NCI-H460 (cell line): Measurements from ENCODE around the gene HOXB1. TPM values are rescaled to one million over a fixed set of nuclear protein-coding genes. Genes with fewer than 3 reads are reported as not detected.
"Not testable (repeated sequence)": the region's sequence is repeated elsewhere in the genome, so short reads cannot be mapped to it uniquely, and the experiment has no call there.

ENCODE experiments used
- DNase-seq: peaks from one replicate; pipeline ENCODE4 v3.0.0-alpha.2; 2016; ENCODE audit warnings: low read depth; ENCODE audit errors: extremely low read depth
- total RNA-seq: library from RNA; depleted of rRNA; stranded (reverse); fragments of >200 nt; shearing (Covaris generic); gene quantifications from 2 replicates; pipeline ENCODE4 v1.2.3, GENCODE V29; 2014

HOXB1 gene
- total RNA-seq, 1 experiment from 2014 or later, result not detected

DNA sequence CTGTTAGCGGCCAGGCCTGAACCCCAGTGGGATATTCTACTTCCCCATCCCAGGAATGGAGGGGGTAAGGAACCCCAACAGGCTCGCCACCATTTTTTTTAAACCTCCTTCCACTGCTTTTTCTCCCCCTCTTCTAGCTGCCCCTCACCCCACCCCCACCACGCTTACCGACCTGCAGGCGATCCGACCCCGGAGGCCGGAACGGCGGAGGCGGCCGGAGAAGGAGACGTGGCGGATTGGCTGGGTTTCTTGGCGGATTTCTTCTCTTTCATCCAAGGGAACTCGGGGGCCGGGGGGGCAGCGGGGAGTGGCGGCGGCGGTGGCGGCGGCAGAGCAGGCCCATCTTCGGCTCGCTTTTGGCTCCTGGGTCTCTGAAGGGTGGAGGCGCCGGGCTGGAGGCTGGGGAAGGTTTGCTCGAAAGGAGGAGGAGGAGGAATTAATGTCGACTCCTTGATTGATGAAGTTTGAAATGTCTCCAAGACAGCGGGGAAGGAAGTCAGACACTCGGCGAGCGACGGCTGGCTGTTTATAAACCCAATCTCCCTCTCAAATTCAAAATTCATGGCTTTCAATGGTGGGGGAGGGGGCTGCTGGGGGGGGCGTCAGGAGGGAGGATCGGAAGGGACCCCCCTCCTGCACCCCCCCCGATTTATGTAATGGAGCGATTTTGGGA is 13.7 kb upstream of the HOXB1 start:
- no peak for DNase-seq

DNA sequence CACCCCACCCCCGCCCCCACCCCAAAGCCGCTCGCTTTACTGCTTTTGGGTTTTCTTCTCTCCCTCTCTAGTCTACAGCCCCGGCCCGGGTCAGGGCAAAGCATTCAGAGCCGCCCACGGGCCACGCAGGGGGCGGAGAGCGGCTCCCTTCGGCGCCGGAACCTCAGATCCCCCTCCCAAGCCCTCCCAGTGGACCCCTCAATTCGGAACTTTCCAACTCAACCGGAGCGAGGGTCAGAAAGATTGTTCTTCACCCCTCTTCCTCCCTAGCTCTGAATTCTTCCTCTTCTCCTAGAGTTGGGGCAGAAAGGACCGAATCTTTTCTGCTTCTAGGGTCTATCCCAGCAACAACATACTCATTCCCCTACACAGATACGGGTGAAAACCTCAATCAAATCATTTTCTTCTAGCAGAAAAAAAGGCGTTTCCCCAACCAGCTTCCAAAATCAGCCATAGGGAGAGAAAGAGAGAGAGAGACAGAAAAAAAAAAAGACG is 13.1 kb upstream of the HOXB1 start:
- no peak for DNase-seq

DNA sequence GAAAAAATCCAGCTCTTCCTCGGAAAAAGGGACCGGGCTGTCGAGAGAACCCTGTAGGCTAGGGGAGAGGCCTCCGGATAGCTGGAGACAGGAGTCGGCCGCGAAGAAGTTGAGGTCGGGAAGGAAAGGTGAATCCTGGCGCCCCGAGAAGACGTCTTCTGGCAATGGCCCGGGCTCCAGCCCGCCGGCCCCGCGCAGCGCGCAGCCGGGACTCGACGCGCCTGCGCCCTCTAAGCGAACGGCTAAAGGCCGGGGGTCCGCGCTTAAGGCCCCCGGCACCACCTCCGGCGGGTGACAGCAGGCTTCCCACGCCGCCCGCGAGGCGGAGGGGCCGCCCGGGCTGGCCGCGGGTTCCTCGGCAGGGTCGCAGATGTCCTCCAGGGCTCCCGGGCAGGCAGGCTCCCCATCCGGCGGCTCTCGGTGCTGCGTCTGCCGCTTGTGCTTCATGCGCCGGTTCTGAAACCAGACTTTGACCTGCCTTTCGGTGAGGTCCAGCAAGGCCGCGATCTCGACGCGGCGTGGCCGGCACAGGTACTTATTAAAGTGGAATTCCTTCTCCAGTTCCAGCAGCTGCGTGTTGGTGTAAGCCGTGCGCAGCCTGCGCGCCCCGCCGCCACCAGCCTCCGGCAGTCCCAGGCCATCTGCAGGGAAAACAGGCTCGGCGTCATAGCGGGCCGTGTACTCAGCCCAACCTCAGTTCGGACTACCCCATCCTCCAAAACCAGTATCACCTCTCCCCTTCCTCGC is 12.5 kb upstream of the HOXB1 start:
- no peak for DNase-seq

DNA sequence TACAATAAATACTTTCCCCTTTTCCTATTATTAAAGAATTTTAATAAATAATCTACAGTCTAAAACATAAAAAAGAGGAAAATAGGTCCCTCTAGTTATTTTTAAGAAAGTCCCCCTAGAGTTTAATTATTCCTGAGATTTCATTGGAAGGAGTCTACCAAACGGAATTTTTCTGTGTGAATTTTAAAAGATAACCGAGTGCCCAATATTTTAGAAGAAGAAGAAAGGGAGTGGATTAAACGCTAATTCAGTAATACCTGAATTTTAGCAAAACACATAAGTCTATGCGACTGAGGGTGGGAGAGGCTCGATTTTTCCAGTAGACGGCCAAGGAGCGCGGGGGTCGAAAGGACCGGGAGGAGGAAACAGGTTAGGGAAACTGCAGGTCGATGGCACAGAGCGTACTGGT is 11.9 kb upstream of the HOXB1 start:
- no peak for DNase-seq

DNA sequence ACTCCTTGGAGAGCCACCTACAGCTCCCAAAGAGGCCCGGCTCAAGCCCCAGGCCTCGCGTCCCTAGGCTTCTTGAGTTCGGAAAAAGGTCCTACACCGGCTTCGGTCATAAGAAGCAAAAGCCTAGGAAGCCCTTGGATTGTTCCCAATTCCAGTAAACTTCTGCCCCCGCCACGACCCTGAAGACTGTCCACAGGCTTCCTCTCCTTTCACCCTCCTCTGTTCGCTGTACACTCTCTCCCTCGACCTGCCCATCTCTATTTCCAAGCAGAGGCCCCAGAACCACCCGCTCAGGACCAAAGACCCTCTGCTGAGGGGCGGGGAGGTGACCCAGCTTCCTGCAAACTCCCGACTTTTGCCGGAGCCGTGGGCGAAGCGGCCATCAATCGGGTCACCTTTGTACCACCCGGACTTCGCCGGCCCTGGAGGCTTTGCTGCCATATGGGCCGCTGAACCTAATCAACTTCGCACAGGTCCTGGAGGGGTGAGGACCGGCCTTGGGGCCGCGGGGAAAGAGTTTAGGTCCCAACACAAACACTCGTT is 11.4 kb upstream of the HOXB1 start:
- DNase-seq, result no peak

DNA sequence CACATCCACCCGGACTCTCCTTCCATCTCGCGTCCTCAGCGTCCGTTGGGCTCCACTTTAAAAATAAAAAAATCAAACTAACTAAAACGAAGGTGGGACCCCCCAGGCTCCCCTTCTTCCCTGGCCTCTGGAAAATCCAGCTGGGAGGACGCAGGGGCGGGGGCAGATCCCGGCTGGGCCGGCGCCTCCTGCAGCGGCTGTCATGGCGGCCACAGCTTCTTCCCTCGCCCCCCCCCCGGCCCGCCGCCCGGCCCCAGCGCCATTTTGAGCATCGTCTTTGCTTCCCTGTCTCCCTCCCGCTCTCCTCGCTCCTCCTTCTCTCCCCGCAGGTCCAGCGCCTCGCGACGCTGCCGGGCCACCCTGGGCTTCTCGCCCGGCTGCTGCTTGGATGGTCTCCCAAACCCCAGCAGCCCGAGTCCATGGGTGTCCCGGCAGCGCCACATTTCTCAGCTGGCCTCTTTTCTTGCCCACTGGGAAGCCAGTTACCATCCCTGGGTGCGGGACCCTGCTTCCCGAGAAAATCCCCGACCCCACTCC is 10.8 kb upstream of the HOXB1 start:
- DNase-seq, result no peak

DNA sequence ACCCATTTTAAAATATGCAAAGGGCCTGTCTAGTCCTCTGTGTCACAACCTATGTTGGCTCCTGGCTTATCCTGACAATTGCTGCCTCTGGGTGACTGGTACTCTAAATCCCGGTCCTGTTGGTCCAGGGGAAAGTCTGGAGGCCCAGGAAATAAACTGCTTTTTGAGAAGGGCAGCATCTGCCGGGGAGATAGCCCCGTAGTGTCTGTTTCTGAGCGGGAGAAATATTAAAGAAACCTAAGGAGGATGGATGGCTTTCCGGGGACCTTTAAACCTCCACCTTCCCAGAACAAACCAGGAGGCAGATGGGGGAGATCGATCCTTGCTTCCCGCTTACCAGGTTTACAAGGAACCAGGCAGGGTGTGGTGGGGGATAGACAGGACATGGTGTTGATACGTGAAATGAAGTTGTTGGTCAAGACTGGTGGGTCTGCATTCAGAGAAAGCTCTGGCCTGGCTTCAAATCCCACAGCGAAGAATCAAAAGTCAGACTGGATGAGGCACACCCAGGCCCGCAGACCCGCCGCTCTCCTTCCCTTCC is 10.3 kb upstream of the HOXB1 start:
- DNase-seq, result no peak

DNA sequence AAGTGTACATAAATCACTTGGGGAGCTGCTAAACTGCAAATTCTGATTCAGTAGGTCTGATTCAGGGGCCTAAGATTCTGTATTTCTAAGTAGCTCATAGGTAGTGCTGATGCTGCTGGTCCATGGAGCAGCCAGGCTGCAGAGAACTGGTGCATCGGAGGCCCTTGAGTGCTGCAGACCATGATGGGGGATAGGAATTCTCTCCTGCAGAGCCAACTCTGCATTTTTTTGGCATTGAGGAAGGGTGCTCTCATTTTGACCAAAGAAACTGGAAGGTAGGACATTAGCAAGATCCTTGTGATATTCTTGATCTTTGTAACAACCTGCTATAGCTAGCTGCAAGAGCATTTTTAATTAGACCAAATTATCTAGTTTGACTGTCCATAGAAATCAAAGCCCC is 9.4 kb upstream of the HOXB1 start:
- DNase-seq, result no peak

DNA sequence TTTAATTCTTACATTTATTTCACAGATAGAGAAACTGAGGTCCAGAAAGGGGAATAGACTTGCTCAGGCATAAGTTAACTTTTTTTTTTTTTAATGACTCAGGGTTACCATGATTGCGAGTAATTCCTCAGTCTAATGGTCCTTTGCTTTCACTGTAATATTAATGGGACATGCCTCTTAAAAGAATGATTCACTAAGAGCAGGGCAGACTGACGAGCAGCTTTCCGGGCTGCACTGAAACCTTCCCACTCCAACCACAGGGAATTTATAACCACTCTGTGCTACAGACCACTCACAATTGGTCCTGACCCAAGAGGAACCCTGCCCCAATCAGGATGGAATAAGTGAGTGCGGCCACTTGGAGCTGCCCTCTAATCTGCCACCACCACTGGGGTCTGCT is 8.4 kb upstream of the HOXB1 start:
- no peak for DNase-seq

DNA sequence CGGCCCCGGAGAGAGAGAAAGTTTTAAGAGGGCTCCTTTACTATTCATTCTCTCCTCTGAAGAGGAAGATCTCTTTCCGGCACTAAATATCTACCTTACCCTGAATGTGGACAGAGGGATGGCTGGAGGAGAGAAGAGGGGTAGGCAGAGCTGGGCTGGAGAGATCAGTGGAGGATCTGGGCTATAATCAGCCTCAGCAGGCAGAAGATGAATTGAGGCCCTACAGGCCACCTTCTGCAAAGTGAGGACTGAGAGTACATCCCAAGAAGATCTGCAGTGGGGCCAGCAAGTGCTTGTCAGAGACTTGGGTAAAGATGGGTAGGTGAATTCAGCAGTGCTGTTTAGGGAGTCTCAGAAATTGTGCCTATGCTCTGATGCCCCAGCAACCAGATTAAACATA is 6.5 kb upstream of the HOXB1 start:
- DNase-seq, result no peak

DNA sequence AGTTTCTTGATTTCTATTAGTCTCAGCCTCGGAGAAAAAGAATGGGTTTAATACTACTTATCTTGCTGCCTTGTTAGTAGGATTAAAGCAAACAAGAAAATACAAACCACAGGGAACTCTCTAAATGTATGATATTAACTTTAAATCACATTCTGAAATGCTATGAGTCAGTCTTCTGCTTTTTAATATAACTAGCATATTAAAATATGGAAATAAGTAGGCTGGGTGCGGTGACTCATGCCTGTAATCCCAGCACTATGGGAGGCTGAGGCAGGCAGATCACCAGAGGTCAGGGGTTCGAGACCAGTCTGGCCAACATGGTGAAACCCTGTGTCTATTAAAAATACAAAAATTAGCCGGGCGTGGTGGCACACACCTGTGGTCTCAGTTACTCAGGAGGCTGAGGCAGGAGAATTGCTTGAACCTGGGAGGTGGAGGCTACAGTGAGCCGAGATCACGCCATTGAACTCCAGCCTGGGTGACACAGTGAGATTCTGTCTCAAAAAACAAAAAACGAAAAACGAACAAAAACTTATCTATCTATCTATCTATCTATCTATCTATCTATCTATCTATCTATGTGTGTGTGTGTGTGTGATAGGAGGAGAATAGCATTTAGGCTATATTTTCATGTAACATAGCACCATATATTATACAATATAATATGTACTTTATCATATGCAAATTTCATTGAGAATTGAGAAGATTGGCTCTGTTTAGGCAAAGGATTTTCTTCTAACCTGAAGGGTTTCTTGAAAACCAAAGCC is 5.2 kb upstream of the HOXB1 start:
- not testable (repeated sequence) for DNase-seq

DNA sequence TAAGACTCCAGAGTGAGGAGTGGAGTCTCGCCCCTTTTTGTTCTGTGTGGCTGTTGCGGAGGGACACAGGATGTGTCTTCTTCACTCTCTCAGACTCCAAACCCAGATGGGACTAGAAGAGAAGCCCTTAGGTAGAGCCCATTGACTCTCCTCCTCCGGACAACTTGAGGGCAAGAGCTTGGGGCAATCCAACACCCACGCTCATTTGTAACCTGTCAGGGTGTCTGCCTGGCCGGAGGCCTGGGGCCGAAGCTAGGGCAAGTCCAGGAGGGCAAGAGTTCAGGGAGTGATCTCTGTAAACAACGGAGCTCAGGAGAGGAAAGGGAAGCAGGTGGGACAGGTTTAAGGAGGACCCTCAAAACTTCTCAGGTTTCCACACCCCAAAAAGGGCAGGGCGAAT is 1.4 kb upstream of the HOXB1 start:
- DNase-seq, result no peak

DNA sequence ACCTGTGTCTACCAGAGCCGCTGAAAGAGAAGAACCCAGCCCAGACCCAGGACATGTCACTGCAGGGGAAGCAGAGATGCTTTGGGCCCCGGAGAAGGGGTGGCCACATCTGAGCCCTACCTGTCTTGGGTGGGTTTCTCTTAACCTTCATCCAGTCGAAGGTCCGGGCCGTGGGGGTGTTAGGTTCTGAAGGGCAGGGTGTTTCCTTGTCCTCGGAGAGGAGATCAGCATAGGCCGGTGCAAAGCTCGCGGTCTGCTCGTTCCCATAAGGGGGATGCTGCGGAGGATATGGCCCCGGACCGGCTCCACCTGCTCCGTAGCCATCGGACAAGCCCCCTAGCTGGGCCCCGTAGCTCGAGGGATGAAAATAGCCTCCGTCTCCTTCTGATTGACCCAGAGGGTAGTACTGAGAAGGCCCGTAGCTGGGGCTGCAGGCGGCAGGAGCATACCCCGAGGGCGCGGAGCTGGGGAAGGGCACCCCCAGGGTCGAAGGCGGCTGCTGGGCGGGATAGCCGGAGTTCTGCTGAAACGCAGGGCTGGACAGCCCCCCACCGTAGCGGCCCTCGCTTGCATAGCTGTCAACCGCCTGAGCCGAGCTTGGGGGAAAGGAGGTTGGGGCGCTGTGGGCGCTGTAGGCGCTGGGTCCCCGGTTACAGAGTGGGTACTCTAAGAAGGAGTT is 464 bp downstream of the HOXB1 start:
- no peak for DNase-seq

DNA sequence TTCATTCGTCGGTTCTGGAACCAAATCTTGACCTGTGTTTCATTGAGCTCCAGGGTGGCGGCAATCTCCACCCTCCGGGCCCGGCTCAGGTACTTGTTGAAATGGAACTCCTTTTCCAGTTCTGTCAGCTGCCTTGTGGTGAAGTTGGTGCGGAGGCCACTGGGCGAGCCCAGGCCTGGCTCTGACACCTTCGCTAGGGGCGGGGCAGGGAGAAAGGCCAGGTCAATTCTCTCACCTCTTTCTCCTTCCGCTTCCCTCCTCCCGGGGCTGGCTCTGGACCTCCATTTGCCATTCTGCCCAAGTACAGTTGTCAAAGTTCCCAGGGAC is 1.2 kb downstream of the HOXB1 start:
- DNase-seq, result no peak

DNA sequence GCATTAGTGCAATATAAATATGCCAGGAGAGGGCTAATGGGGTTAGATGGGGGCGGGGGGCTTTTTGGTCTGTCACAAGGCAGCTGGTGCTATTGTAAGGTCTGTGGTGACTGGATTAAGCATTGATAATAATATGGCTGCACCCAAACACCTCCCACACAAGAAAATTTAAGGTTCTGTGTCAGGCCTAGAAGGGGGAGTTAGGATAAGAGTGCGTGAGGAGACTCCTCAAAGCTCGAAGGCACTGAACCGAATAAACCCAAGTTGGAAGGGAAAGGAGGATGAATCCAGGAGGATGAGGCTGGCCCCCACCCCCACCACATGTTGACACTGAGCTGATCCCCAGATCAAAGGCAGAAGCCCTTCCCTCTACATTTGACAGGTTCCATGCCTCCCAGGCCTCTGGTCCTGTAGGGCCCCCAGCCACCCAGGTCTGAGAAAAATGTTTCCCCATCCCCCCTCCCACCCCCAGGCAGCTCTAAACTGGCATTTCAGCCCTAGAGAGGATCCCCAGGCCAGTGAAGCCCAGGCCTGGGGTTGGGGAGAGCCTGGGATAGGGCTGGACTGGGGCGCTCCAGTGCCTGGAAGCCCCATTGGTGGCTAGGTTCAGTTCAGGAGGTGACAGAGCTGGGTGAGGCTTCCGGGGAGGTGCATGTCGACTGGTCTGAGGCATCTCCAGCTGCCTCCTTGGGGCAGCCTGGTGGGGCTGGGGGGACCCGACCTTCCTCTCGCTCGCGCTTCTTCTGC is 1.7 kb downstream of the HOXB1 start:
- DNase-seq, result no peak

DNA sequence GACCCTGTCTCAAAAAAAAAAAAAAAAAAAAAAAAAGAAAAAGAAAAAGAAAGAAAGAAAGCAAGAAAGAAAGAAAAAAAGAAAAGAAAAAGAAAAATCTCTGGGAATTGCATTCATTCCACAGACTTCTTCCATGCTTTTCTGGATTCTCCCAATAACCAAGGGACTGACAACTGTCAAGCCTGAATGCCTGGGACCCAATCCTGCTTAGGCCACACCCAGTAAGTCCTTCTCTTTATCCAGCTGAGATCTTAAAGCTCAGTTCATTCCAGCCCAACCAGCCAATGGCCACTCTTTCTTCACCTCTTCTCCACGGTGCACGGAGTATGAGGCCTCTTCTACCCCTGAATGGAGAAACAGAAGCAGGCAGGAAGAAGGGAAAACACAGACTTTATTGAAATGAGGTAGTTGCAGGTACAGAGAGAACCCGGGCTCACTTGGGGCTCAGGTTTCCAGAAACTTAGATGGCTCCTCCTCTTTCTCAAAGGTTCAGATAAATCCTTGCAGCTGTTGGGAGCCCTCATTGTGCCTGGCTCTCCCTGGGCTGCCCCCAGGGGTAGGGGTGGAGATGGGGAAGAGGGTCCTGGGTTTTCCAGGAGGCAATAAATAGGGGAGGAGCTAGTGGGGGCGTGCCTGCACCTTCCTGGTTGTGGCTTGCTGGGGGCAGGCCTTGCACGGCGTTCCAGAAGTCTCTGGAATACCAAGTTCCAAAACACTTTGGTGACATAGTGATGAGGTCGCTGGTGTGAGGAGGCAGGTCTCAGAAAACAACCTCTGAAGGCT is 2.5 kb downstream of the HOXB1 start:
- DNase-seq, result no peak

DNA sequence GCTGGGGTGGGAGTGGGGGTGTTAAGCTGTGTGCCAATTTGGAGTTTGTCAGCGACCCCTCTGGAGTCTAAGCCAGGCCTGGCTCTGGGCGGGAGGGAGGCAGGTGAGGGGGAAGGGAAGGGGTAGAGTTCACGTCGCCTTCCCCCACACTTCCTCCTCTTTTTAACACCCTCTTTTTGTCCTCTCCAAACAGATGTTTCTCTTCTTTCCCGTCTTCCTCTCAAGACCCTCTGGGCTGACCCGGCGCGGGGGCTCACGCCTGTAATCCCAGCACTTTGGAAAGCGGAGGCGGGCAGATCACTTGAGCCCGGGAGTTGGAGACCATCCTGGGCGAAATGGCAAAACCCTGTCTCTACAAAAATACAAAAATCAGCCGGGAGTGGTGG is 3.3 kb downstream of the HOXB1 start:
- DNase-seq, result no peak

DNA sequence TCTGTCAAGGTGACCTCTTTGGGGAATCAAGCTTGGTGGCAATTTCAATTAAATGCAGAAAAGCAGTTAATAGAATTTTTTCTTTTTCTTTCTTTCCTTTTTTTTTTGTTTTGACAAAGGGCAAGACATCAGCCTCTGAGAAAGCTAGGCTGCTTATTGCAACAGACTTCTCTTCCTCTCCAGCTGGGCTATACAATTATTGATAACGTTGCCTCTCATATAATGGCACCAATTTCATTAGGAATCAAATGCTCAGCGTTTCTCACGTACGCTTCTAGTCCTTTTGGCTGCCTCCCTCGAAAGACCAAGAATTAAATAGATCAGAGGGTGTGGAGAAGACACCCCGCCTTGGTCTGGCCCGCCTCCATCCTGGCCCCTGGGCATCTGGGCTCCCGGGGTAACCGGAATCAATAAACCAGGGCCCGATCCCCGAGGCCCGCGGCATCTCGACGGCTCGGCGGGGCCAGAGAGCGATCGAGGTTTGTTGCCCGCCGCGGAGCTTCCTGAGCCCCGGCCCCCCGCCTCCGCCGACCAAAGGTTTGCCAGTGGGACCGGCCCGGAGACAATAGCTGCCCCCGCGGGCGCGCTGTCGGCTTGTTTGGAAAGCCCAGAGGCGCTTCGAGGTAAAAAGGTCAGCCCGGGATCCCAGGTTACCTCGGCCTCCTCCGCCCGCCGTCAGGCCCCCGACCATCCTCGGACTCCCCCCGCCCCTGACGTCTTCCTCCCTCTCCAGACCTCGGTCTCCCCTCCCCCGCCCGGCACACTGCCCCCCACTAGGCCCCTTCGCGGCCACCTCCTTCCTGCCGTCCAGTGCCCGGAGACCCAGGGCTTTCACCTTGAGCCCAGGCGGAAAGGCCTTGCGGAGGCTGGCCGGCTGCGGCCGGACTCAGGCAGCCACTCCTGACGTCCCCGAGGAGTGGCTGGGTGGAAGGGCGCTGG is 3.9 kb downstream of the HOXB1 start:
- no peak for DNase-seq
